HL-60 (cell line): ENCODE data around the gene MYH15.

Experiments used
- DNase-seq, 2 experiments: peaks; one replicate each; pipeline ENCODE4 v3.0.0-alpha.2; 2010 to 2020; ENCODE audit warnings: low read depth in 1 of 2, low spot score in 1 of 2
- H3K27ac ChIP-seq: fragments of 250-450 bp; sonication (Bioruptor Pico); replicated peaks from 2 replicates; pipeline ENCODE4 v1.5.1; 2020; ENCODE audit warnings: mild to moderate bottlenecking, moderate library complexity
- H3K27me3 ChIP-seq: fragments of 250-450 bp; sonication (Bioruptor Pico); 2 replicates; pipeline ENCODE4 v1.5.1; 2021; ENCODE audit warnings: mild to moderate bottlenecking, moderate library complexity; ENCODE audit not compliant: insufficient read depth, poor library complexity, severe bottlenecking
- H3K4me3 ChIP-seq: replicated peaks from 2 replicates; pipeline ENCODE4 v1.5.1; 2011; ENCODE audit warnings: mild to moderate bottlenecking, control low read depth, low read length; ENCODE audit not compliant: insufficient read depth
- CTCF ChIP-seq: IDR thresholded peaks from one replicate; pipeline ENCODE4 v1.5.1; 2011; ENCODE audit warnings: low read length, control low read depth, inconsistent platforms; ENCODE audit not compliant: insufficient read depth
- GABPA ChIP-seq: IDR thresholded peaks from 2 replicates; pipeline ENCODE4 v1.6.1; 2012; ENCODE audit warnings: low read depth
- POLR2AphosphoS5 ChIP-seq: IDR thresholded peaks from 2 replicates; pipeline ENCODE4 v1.6.1; 2012; ENCODE audit warnings: low read depth
- REST ChIP-seq: IDR thresholded peaks from 2 replicates; pipeline ENCODE4 v1.6.1; 2012; ENCODE audit warnings: low read depth; ENCODE audit not compliant: insufficient replicate concordance
- SPI1 ChIP-seq: IDR thresholded peaks from 2 replicates; pipeline ENCODE4 v1.6.1; 2012; ENCODE audit warnings: low read depth, mild to moderate bottlenecking, borderline replicate concordance

MYH15 gene

GRCh38 chr3:108409800-108410178 lies 100.6 kb downstream of the MYH15 start:
- no peak overlapping the region for H3K27ac ChIP-seq
- no peak for DNase-seq

GRCh38 chr3:108408883-108409799 lies 101.3 kb downstream of the MYH15 start:
- TF ChIP-seq CTCF, result no peak
- TF ChIP-seq REST, result no peak
- TF ChIP-seq POLR2AphosphoS5, result no peak
- TF ChIP-seq SPI1, result no peak
- TF ChIP-seq GABPA, result no peak
- H3K27me3 ChIP-seq, result no peaks in the 10 kb centered on the region
- H3K4me3 ChIP-seq, result no peak overlapping the region
- no peak overlapping the region for H3K27ac ChIP-seq
- no peak for DNase-seq

More at GRCh38 chr3:108409800-108410178, 100.6 kb downstream of the MYH15 start:
- Histone ChIP-seq H3K27me3 (no peaks in the 10 kb centered on the region), H3K4me3 (no peak overlapping the region)
- no peak for TF ChIP-seq POLR2AphosphoS5
- no peak for TF ChIP-seq REST
- TF ChIP-seq GABPA, result no peak
- no peak for TF ChIP-seq CTCF
- TF ChIP-seq SPI1, result no peak

GRCh38 chr3:108407886-108408285 lies 102.5 kb downstream of the MYH15 start:
- TF ChIP-seq POLR2AphosphoS5 (no peak), CTCF (no peak), SPI1 (peak; percentile 13; the same call in 1 of the 2 replicates), REST (no peak), GABPA (no peak)
- Histone ChIP-seq H3K27me3 (no peaks in the 10 kb centered on the region), H3K4me3 (no peak overlapping the region), H3K27ac (no peak overlapping the region; the same call in 1 of the 2 replicates)
- peak in 1 of 2 experiments; percentile 36 for DNase-seq
